GM21786 (cell line): Measurements from ENCODE around the gene CNTFR.

Source experiments
- ATAC-seq: cut with Tn5 transposase; IDR thresholded peaks from one replicate; pipeline ENCODE4 v1.9.1; 2021; ENCODE audit not compliant: unreplicated experiment

The CNTFR gene

GRCh38 chr9:34620061-34620994 lies 30.8 kb upstream of the CNTFR start, which contains the start of gene DCTN3:
TSS of gene DCTN3 (minus strand) at chr9:34620495. CDS start at chr9:34620464, 31 bp downstream.
- ATAC-seq, result peak; percentile 99

- no peak for ATAC-seq
Observed at GRCh38 chr9:34615132-34615531, 25.6 kb upstream of the CNTFR start.

- no peak for ATAC-seq
Observed at GRCh38 chr9:34612788-34613390, 23.4 kb upstream of the CNTFR start.

- peak; percentile 81 for ATAC-seq
Observed at GRCh38 chr9:34611811-34612787, 22.6 kb upstream of the CNTFR start, which contains the start of gene RPP25L. TSS of gene RPP25L (minus strand) at chr9:34612097. CDS start at chr9:34611296, 801 bp downstream.

GRCh38 chr9:34611251-34611810 lies 21.8 kb upstream of the CNTFR start:
- ATAC-seq, result no peak

- ATAC-seq, result no peak
Observed at GRCh38 chr9:34610434-34611206, 21.1 kb upstream of the CNTFR start.

GRCh38 chr9:34607331-34607730 lies 17.8 kb upstream of the CNTFR start:
- ATAC-seq, result no peak

GRCh38 chr9:34606905-34607304 lies 17.4 kb upstream of the CNTFR start:
- no peak for ATAC-seq

GRCh38 chr9:34606190-34606589 lies 16.7 kb upstream of the CNTFR start:
- no peak for ATAC-seq

GRCh38 chr9:34603610-34604231 lies 14.2 kb upstream of the CNTFR start:
- ATAC-seq, result no peak

GRCh38 chr9:34601937-34602573 lies 12.5 kb upstream of the CNTFR start:
- ATAC-seq, result no peak

GRCh38 chr9:34600908-34601307 lies 11.4 kb upstream of the CNTFR start:
- ATAC-seq, result no peak

GRCh38 chr9:34599546-34599945 lies 10.0 kb upstream of the CNTFR start:
- no peak for ATAC-seq

- ATAC-seq, result no peak
Observed at GRCh38 chr9:34594177-34594576, 4.7 kb upstream of the CNTFR start.

GRCh38 chr9:34592895-34593601 lies 3.5 kb upstream of the CNTFR start:
- no peak for ATAC-seq

GRCh38 chr9:34591917-34592866 lies 2.7 kb upstream of the CNTFR start:
- ATAC-seq, result no peak

GRCh38 chr9:34591248-34591916 lies 1.9 kb upstream of the CNTFR start:
- peak; percentile 71 for ATAC-seq
